HTR-8/SVneo (cell line): Measurements from ENCODE around the gene ZNF813.

Experiments
- DNase-seq: peaks from one replicate; pipeline ENCODE4 v3.0.0; 2011; ENCODE audit warnings: low spot score, mixed read lengths; ENCODE audit not compliant: insufficient read length
- FAIRE-seq: peaks from 2 replicates; lab custom pipeline; 2011; peaks lifted over from hg19 to GRCh38; lab: Jason Lieb, UNC

Gene ZNF813

GRCh38 chr19:53518121-53518520 lies 50.6 kb downstream of the ZNF813 start:
- FAIRE-seq (no peak), DNase-seq (no peak)

- DNase-seq, result no peak
Observed at GRCh38 chr19:53518716-53519115, 51.2 kb downstream of the ZNF813 start.

GRCh38 chr19:53519446-53519845 lies 51.9 kb downstream of the ZNF813 start:
- FAIRE-seq, result no peak
- no peak for DNase-seq

More at GRCh38 chr19:53518716-53519115, 51.2 kb downstream of the ZNF813 start:
- no peak for FAIRE-seq

- FAIRE-seq (no peak), DNase-seq (no peak)
Observed at GRCh38 chr19:53520163-53520546, 52.6 kb downstream of the ZNF813 start.

- peak; percentile 95 for DNase-seq
- peak; percentile 93 for FAIRE-seq
Observed at GRCh38 chr19:53520547-53521372, 53.2 kb downstream of the ZNF813 start.

GRCh38 chr19:53521373-53522202 lies 54.1 kb downstream of the ZNF813 start:
- FAIRE-seq, result peak; percentile 13
- DNase-seq, result no peak

GRCh38 chr19:53525922-53526321 lies 58.4 kb downstream of the ZNF813 start:
- FAIRE-seq (no peak), DNase-seq (no peak)

- DNase-seq, result no peak
- no peak for FAIRE-seq
Observed at GRCh38 chr19:53530622-53531021, 63.1 kb downstream of the ZNF813 start.

GRCh38 chr19:53531457-53531856 lies 63.9 kb downstream of the ZNF813 start:
- FAIRE-seq (no peak), DNase-seq (no peak)

- DNase-seq, result no peak
- FAIRE-seq, result no peak
Observed at GRCh38 chr19:53532362-53532761, 64.8 kb downstream of the ZNF813 start.

- FAIRE-seq (no peak), DNase-seq (no peak)
Observed at GRCh38 chr19:53536225-53536548, 68.7 kb downstream of the ZNF813 start.

GRCh38 chr19:53537121-53537520 lies 69.6 kb downstream of the ZNF813 start:
- DNase-seq (no peak), FAIRE-seq (no peak)

- FAIRE-seq (peak; percentile 96), DNase-seq (peak; percentile 85)
Observed at GRCh38 chr19:53537521-53538377, 70.2 kb downstream of the ZNF813 start, which contains the start of gene ZNF331. ZNF331 (plus strand) TSS chr19:53538145; CDS start chr19:53569377, 31,232 bp downstream.

GRCh38 chr19:53538378-53539109 lies 71.0 kb downstream of the ZNF813 start:
- DNase-seq (no peak), FAIRE-seq (no peak)

GRCh38 chr19:53540091-53540490 lies 72.6 kb downstream of the ZNF813 start:
- no peak for FAIRE-seq

GRCh38 chr19:53541971-53542370 lies 74.4 kb downstream of the ZNF813 start:
- DNase-seq (no peak), FAIRE-seq (no peak)

More at GRCh38 chr19:53540091-53540490, 72.6 kb downstream of the ZNF813 start:
- no peak for DNase-seq

GRCh38 chr19:53545271-53546065 lies 77.9 kb downstream of the ZNF813 start:
- no peak for FAIRE-seq
- DNase-seq, result peak; percentile 36
